ENCODE measurements around the gene GALNT18. TPM values are rescaled to one million over a fixed set of nuclear protein-coding genes. Genes with fewer than 3 reads are reported as not detected.

Gene GALNT18
- total RNA-seq, 1 experiment from 2014 or later = 13.5 TPM

- in situ Hi-C loops (cut with HindIII; ENCODE audit: low pct_unique_long_range_greater_than_20kb, low sequenced_read_pairs) = no loop called here
- DNase-seq (ENCODE audit: low read depth) = no peak
These were observed 377.2 kb downstream of the GALNT18 start for GRCh38 chr11:11244470-11245080.

- in situ Hi-C loops (cut with HindIII; ENCODE audit: low pct_unique_long_range_greater_than_20kb, low sequenced_read_pairs) = no loop called here
- no peak for DNase-seq (ENCODE audit: low read depth)
These were observed 378.0 kb downstream of the GALNT18 start for GRCh38 chr11:11243590-11244469.

GRCh38 chr11:11243209-11243589 is 378.6 kb downstream of the GALNT18 start:
- in situ Hi-C loops (cut with HindIII; ENCODE audit: low pct_unique_long_range_greater_than_20kb, low sequenced_read_pairs) = no loop called here
- DNase-seq (ENCODE audit: low read depth) = no peak

- DNase-seq (ENCODE audit: low read depth) = no peak
- in situ Hi-C loops (cut with HindIII; ENCODE audit: low pct_unique_long_range_greater_than_20kb, low sequenced_read_pairs) = no loop called here
These were observed 380.5 kb downstream of the GALNT18 start for GRCh38 chr11:11241284-11241683.

GRCh38 chr11:11239959-11240358 is 381.8 kb downstream of the GALNT18 start:
- no peak for DNase-seq (ENCODE audit: low read depth)
- in situ Hi-C loops (cut with HindIII; ENCODE audit: low pct_unique_long_range_greater_than_20kb, low sequenced_read_pairs) = no loop called here

- in situ Hi-C loops (cut with HindIII; ENCODE audit: low pct_unique_long_range_greater_than_20kb, low sequenced_read_pairs) = no loop called here
- DNase-seq (ENCODE audit: low read depth) = no peak
These were observed 384.6 kb downstream of the GALNT18 start for GRCh38 chr11:11237070-11237832.

- in situ Hi-C loops (cut with HindIII; ENCODE audit: low pct_unique_long_range_greater_than_20kb, low sequenced_read_pairs) = no loop called here
- no peak for DNase-seq (ENCODE audit: low read depth)
These were observed 385.2 kb downstream of the GALNT18 start for GRCh38 chr11:11236498-11237059.

GRCh38 chr11:11231763-11232162 is 390.0 kb downstream of the GALNT18 start:
- in situ Hi-C loops (cut with HindIII; ENCODE audit: low pct_unique_long_range_greater_than_20kb, low sequenced_read_pairs) = no loop called here

GRCh38 chr11:11230802-11231562 is 390.8 kb downstream of the GALNT18 start:
- DNase-seq (ENCODE audit: low read depth) = no peak
- in situ Hi-C loops (cut with HindIII; ENCODE audit: low pct_unique_long_range_greater_than_20kb, low sequenced_read_pairs) = no loop called here

More at GRCh38 chr11:11231763-11232162, 390.0 kb downstream of the GALNT18 start:
- no peak for DNase-seq (ENCODE audit: low read depth)

- in situ Hi-C loops (cut with HindIII; ENCODE audit: low pct_unique_long_range_greater_than_20kb, low sequenced_read_pairs) = no loop called here
- no peak for DNase-seq (ENCODE audit: low read depth)
These were observed 391.7 kb downstream of the GALNT18 start for GRCh38 chr11:11230087-11230486.

GRCh38 chr11:11229647-11230046 is 392.2 kb downstream of the GALNT18 start:
- peak; percentile 11 for DNase-seq (ENCODE audit: low read depth)

GRCh38 chr11:11227296-11228085 is 394.3 kb downstream of the GALNT18 start:
- DNase-seq (ENCODE audit: low read depth) = no peak
- in situ Hi-C loops (cut with HindIII; ENCODE audit: low pct_unique_long_range_greater_than_20kb, low sequenced_read_pairs) = no loop called here

More at GRCh38 chr11:11229647-11230046, 392.2 kb downstream of the GALNT18 start:
- in situ Hi-C loops (cut with HindIII; ENCODE audit: low pct_unique_long_range_greater_than_20kb, low sequenced_read_pairs) = no loop called here

Other genes starting within 250 kb of the GALNT18 start
- 6.0 and 9.0 TPM in 2 replicates for gene USP47, start 220.0 kb upstream of the GALNT18 start, total RNA-seq (2014; rRNA removed; shearing (Covaris generic); ENCODE audit: low replicate concordance)

Measured in Caki2 (cell line).